Putamen (tissue), 1 donor: ENCODE results near the gene NEGR1.
"Not testable (repeated sequence)": the region's sequence is repeated elsewhere in the genome, so short reads cannot be mapped to it uniquely, and the experiment has no call there.

Source experiments
- DNase-seq: peaks from one replicate; pipeline ENCODE4 v3.0.0-alpha.2; 2016; ENCODE audit warnings: low spot score

Gene NEGR1

DNA sequence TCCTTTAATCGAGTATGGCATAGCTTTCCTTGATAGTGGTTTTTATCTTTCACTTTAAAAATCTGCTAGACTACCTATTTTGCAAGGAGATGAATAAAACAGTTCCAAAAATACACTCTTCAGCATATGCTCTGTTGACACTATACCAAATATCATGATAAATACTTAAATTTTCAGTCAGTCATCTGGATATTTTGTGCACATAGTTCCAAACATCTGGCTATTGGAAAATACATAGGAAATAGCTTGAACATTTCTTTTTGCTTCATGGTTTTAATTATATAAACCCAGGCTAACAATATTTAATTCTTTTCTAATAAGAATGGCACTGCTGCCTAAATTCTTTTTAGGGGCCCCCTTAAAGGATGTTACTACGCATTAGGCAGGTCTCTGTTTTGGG is 342.1 kb downstream of the NEGR1 start:
- DNase-seq: no peak

DNA sequence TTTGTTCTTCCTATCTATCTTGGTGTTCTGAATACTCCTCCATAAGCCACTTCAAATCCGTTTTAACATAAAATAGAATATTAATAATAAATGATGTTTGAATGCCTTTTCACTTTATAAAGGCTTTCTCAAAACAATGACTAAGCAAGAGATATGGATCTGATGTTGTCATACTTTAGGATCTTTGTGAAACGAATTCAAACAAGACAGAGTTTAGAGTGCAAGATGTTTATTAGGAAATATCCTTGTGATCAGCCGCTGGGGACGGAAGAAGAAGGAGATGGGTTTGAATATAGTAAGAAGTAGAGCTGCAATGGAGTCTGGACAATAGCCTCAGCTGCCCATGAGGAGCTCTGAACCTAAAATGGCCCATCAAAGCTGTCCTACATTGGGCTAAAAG is 351.8 kb downstream of the NEGR1 start:
- DNase-seq: no peak

DNA sequence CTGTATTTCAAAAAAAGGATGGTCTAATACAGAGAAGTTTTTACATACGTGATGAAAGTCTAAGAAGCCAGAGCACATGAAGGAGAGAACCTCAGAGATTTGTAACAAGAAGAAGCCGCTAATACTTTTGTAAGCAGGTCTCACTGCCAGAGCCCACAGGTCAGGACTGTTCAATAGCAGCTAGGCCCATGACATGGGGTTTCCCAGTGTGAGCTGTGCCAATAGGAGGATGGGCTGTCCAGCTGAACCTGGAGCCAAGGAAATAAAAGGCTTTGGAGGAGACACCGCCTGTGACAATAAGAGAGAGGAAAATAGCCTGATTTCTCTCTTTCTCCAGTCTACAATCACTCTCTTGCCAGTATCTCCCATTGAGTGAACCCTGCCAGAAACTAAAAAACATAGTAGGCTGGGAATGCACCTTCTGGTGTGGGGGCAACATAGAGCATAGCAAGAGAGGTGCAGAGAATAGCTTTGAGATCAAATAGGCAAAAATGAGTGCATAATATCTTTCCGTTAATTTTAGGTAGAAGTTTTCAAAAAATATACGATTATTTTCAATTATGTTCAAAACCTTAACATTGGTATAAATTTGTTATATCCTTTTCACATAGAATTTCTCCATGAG is 360.3 kb downstream of the NEGR1 start:
- DNase-seq: no peak

DNA sequence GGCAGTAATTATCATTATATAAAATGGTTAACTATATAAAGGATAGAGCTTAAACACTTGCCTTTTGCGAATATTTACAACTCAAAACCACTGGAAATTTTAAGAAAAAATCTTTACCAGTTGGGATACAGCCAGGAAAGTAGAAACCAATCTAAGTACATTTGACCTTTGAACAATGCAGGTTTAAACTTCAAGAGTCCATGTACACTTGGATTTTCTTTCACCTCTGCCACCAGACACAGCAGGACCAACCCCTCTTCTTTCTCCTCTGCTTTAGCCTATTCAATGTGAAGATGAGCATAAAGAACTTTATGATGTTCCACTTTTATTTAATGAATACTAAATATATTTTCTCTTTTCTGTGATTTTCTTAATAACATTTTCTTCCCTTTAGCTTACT is 361.1 kb downstream of the NEGR1 start:
- DNase-seq: no peak

GRCh38 chr1:71920556-71920955 is 361.8 kb downstream of the NEGR1 start:
- no peak for DNase-seq

DNA sequence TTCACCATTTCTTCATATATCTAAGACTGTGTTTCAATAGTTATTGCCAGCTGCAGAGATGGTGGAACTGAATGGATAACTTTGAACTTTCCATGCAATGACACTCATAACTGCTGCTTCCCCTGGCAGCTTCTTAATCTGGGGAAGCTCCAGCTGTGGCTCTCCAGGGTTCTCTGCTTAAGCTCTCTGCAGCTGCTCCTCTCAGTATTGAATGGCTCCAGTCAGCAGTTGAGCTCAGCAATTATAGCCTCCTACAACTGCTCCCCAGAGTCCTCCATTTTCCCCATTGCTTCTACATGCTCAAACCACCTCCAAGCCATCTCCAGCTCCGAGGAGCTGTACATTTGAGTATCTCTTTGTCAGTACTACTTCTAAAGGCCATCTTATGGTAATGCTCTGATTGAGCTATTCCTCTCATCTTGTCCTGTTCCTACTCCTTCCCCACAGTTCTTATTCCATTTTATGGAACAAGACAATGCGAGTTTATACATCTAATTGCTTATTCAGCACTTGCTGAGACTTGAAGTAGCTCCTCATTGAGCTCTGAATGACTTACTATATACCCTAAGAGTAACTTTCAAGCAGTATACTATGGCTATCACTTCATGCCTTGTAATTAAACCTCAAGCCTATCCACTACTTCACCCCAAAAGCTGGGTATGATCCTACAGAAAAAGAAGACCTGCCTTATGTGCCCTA is 362.4 kb downstream of the NEGR1 start:
- no peak for DNase-seq

DNA sequence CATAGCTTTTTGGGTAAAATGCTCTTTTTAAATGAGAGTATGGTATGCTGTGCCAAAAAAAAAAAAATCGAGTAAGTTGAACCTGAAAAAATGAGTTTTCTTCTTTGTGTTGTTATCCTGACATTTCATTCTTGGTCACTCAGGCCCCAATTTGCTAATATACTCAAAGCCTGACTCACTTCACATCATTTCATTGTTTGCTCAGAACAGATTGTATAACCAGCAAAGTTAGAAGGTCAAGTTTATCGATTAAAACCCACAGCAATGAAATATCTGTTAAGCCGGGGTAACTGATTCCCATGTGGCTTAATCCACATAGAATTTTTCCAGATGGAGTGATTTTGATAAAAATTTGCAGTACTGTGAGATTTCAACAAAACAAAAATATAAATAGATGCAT is 363.7 kb downstream of the NEGR1 start:
- DNase-seq: no peak

GRCh38 chr1:71916894-71917293 is 365.4 kb downstream of the NEGR1 start:
- no peak for DNase-seq

DNA sequence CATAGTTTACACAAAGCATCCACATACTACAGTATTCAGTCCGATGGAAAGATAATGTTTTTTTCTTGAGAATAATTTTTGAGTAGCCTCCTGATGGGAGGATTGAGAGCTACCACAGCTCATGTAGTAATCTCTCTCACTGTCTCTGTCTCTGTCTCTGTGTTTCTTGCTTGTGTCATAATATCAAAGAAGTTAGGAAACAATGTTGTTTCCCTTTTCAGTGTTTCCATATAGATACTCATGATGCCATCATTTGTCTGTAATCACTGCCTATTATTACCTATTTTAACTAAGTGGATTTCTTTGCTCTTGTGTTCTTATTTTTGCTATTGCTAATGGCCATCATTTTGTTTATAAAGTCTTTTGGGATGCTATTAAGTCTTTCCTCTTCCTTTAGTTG is 367.7 kb downstream of the NEGR1 start:
- no peak for DNase-seq

DNA sequence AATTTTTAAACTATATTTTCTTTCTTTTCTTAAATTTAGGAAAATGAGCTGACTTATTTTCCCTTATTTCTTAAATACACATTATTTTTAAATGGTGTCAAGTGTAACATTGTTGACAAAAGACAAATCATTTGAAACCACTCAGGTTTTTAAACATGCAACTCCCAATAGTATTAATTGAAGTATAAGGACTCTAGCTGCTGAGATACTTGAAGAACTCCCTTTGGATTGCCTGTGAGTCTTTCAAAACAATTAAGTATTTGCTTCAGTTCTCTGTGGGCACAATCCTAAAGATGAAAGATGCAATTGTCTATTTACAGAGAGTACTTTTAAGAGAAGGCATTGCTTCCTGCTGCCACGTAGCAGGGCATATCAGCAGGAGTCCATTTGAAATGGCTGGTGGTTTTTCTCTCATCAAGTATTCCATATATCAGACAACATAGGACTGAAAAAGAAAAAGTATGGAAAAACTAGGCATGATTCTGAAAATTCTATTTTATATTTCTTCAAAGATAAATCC is 373.4 kb downstream of the NEGR1 start:
- no peak for DNase-seq

DNA sequence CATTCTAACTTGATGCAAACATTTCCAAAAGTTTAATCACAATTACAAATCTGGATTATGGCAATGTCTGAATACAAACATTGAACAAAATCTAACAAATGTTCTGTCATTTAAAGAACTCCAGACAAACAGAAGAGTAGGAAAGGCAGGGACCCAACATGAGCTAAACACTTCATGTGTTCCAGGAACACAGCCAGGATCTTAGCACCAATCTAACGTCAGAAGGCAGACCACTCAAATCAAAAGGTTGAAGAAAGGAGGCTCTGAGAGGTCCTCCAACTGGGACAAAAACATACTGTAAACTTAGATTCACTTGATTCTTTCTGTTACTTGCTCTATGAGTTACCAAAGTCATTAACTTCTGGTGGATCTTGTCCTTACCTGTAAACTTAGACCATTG is 374.0 kb downstream of the NEGR1 start:
- no peak for DNase-seq

GRCh38 chr1:71899881-71900280 is 382.5 kb downstream of the NEGR1 start:
- no peak for DNase-seq

- DNase-seq: not testable (repeated sequence)
Measured at GRCh38 chr1:71888166-71888565, 394.2 kb downstream of the NEGR1 start.

DNA sequence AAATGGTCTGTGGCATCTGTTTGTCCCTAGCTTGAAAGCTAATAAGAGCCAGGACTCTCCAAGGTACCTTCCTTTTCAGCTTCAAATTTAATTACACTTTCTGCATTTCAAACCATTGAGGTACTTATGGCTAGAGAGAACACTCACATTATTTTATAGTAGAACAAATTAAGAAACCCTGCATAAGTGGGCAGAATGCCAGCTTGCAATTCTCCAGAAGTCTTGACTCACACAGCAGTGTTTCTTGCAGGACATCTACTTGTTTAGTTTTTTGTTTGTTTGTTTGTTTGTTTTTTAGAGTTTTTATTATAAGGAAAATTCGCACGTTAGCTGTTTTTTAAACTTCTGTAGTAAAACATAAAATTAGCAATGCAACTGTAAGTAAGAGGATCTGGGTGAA is 397.2 kb downstream of the NEGR1 start:
- no peak for DNase-seq

GRCh38 chr1:71882637-71883036 is 399.7 kb downstream of the NEGR1 start:
- no peak for DNase-seq

- no peak for DNase-seq
Measured at GRCh38 chr1:71882226-71882625, 400.1 kb downstream of the NEGR1 start.

GRCh38 chr1:71881611-71882010 is 400.7 kb downstream of the NEGR1 start:
- DNase-seq: no peak

DNA sequence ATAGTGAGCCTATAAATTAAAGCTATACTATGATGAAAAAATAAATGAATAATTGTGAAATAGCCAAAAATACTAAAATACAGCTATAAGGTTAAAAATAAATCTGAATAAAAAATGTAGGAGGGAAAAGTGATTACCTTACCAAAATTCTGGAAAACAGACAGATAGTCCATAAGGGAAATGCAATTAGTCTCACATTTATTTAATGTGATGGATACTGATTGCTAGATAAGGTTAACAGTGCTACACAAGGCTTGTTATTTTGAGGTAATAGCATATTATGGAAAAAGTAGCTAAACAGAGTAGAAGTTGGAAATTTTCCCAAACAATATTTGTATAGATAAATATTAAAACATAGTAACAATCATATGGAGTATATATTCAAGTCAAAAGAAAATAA is 413.0 kb downstream of the NEGR1 start:
- DNase-seq: no peak

DNA sequence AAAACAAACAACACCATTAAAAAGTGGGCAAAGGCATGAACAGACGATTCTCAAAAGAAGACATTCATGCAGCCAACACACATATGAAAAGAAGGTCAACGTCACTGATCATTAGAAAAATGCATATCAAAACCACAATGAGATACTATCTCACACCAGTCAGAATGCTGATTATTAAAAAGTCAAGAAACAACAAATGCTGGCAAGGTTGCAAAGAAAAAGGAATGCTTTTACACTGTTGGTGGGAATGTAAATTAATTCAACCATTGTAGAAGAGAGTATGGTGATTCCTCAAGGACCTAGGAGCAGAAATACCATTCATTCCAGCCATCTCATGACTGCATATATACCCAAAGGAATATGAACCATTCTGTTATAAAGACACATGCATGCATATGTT is 419.6 kb downstream of the NEGR1 start:
- DNase-seq: no peak

DNA sequence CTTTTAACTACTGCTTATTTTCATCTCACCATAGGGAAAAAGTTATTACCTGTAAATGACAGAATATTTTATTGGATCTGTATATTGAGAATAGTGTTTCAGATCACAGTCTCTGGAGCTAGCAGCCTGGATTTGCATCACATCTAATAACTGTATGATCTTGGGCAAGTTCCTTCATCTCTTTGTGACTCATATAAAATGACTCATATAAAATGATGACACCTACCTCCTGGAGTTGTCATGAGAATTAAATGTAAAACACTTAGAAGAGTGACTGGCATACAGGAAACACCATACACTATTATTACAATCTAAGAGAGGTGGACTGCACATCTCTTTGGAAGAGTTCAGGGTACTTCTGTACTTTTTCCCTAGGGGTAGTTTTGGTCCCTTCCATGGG is 421.3 kb downstream of the NEGR1 start:
- DNase-seq: peak; percentile 62

GRCh38 chr1:71859806-71860205 is 422.5 kb downstream of the NEGR1 start:
- no peak for DNase-seq

DNA sequence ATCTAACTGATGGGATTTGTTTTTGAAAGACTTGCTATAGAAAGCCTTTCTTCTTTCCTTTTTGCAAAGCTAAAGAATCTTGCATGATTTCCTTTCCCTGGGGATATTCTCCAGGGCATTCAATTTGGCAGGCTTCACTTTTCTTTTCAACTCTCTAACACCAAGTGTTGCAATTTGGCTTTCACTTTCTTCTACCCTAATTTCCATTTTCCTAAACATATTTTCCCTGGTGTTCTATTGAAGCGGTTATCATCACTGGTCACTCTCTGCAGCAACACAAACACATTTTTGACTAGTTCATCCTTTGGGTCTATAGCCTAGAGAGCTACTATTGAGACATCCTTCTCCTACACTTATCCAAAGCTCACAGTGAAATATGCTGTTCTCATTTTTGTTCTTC is 424.5 kb downstream of the NEGR1 start:
- no peak for DNase-seq

DNA sequence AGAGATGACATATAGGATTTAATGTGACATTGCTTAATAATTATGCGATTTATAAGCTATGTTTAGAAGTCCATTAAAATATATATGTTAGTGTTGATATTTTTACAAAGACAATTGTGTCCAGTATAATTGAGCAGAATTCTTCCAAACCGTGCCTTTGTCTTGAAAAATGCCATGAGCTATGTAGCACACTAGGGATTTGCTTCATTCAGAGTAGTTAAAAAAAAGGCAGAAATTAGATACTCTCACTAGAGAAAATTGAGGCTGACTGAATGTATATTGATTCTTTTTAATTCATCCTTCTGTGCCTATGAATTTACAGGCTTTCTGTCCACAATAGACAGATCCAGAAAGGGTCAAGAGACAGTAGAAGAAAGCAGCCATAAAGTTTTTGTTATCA is 429.0 kb downstream of the NEGR1 start:
- no peak for DNase-seq

- no peak for DNase-seq
Measured at GRCh38 chr1:71850936-71851335, 431.4 kb downstream of the NEGR1 start.
